ENCODE results near the gene INCA1. TPM values are rescaled to one million over a fixed set of nuclear protein-coding genes. Genes with fewer than 3 reads are reported as not detected.

INCA1 gene
- total RNA-seq, 4 donors from 2014 or later, result 0.73 to 1.4 (median 1.2) TPM

DNA sequence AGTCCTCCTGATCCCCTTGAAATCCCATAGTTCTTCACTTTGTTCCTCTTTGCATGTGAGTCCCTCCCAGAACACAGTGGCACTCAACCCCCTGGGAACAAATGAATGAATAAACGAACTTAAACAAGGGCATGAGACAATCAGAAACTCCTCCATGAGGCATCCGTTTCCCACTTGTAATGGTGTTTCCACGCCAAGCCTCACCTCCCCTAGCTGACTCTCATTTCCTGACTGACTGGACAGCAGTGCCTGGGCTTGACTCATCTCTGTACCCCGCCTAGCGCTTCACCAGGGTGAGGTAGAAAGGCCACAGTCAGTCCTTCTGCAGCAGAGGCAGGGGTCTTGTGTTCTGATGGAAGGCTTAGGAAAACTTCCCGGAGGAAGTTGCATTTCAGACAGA is 14.6 kb upstream of the INCA1 start:
- TF ChIP-seq, protein P1, sequence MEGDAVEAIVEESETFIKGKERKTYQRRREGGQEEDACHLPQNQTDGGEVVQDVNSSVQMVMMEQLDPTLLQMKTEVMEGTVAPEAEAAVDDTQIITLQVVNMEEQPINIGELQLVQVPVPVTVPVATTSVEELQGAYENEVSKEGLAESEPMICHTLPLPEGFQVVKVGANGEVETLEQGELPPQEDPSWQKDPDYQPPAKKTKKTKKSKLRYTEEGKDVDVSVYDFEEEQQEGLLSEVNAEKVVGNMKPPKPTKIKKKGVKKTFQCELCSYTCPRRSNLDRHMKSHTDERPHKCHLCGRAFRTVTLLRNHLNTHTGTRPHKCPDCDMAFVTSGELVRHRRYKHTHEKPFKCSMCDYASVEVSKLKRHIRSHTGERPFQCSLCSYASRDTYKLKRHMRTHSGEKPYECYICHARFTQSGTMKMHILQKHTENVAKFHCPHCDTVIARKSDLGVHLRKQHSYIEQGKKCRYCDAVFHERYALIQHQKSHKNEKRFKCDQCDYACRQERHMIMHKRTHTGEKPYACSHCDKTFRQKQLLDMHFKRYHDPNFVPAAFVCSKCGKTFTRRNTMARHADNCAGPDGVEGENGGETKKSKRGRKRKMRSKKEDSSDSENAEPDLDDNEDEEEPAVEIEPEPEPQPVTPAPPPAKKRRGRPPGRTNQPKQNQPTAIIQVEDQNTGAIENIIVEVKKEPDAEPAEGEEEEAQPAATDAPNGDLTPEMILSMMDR (IDR thresholded peaks at IDR 0.05), result no peak
- TF ChIP-seq EP300 (IDR thresholded peaks at IDR 0.05) (no peak), POLR2A (IDR thresholded peaks at IDR 0.05) (no peak), POLR2AphosphoS5 (IDR thresholded peaks at IDR 0.05) (no peak)
- Histone ChIP-seq H3K4me1 (no peaks in the 10 kb centered on the region), H3K9me3 (no peaks in the 10 kb centered on the region), H3K4me3 (no peak overlapping the region), H3K27me3 (no peaks in the 10 kb centered on the region), H3K27ac (no peak overlapping the region), H3K36me3 (peaks cover 81% of the 10 kb centered on the region)
- DNase-seq (ENCODE audit: low spot score in 2 of 2), result no peak
- 78% methylated on average over 6 of the region's 6 CpGs for WGBS

DNA sequence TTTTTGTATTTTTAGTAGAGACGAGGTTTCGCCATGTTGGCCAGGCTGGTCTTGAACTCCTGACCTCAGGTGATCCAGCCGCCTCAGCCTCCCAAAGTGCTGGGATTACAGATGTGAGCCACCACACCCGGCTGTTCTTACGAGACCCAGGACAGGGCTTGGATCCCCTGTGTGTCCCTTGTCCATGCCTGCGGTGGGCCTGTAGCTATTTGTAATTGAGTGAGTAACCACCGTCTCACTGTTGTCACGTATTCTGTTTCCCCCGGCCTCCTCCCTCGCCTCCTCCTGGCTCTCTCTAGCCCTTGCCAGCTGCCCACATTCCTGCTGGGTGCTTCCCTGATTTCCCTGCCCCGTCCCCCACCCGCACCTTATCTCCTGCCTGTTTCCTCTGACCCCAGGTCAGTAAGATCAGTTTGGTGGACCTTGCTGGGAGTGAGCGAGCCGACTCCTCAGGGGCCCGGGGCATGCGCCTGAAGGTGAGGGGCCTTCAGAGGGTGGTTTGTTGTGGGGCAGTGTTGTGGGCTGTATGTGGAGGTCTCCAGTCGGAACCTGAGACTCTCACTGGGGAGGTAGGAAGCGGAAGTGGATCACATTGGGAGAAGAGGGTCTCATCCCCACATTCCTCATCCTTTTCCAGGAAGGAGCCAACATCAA is 6.0 kb upstream of the INCA1 start:
- Histone ChIP-seq H3K4me1 (peaks cover 23% of the 10 kb centered on the region), H3K27me3 (no peaks in the 10 kb centered on the region), H3K4me3 (no peak overlapping the region), H3K9me3 (no peaks in the 10 kb centered on the region), H3K27ac (no peak overlapping the region), H3K36me3 (peaks cover 75% of the 10 kb centered on the region)
- TF ChIP-seq, protein P1 (IDR thresholded peaks at IDR 0.05), result no peak
- TF ChIP-seq POLR2A (IDR thresholded peaks at IDR 0.05), result no peak
- TF ChIP-seq POLR2AphosphoS5 (IDR thresholded peaks at IDR 0.05), result no peak
- no peak for TF ChIP-seq EP300 (IDR thresholded peaks at IDR 0.05)
- 95% methylated on average over 18 of the region's 18 CpGs for WGBS
- no peak for DNase-seq (ENCODE audit: low spot score in 2 of 2)

DNA sequence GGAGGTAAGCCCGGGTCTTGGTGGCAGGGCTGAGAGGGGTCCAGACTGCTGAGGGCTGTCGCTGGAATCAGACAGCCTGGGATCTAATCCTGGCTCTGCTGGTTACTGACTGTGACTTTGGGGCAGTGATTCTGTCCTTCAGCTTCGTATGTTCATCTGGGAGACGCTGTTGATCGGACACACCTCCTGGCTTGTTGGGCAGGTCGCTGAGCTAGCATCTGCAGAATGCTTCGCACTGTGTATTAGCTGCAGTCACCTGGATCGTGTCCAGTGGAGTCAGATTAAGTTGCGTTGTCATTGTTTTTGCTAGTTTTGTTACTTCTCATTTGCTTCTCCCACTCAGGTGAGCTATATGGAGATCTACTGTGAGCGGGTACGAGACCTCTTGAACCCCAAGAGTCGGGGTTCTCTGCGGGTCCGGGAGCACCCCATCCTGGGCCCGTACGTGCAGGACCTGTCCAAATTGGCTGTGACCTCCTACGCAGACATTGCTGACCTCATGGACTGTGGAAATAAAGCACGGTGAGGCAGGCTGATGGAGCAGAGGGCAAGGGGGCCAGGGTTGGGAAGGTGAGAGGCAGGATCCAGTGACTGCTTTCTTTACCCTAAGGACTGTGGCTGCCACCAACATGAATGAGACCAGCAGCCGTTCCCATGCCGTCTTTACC is 4.9 kb upstream of the INCA1 start:
- TF ChIP-seq POLR2AphosphoS5 (IDR thresholded peaks at IDR 0.05), result no peak
- TF ChIP-seq EP300 (IDR thresholded peaks at IDR 0.05), result no peak
- TF ChIP-seq, protein P1 (IDR thresholded peaks at IDR 0.05), result no peak
- TF ChIP-seq POLR2A (IDR thresholded peaks at IDR 0.05), result no peak
- no peak overlapping the region for H3K27ac ChIP-seq
- H3K27me3 ChIP-seq, result no peaks in the 10 kb centered on the region
- H3K9me3 ChIP-seq, result no peaks in the 10 kb centered on the region
- 91% methylated on average over 19 of the region's 20 CpGs for WGBS
- H3K4me3 ChIP-seq, result no peak overlapping the region
- peaks cover 64% of the 10 kb centered on the region for H3K36me3 ChIP-seq
- no peak for DNase-seq (ENCODE audit: low spot score in 2 of 2)
- H3K4me1 ChIP-seq, result peaks cover 23% of the 10 kb centered on the region

DNA sequence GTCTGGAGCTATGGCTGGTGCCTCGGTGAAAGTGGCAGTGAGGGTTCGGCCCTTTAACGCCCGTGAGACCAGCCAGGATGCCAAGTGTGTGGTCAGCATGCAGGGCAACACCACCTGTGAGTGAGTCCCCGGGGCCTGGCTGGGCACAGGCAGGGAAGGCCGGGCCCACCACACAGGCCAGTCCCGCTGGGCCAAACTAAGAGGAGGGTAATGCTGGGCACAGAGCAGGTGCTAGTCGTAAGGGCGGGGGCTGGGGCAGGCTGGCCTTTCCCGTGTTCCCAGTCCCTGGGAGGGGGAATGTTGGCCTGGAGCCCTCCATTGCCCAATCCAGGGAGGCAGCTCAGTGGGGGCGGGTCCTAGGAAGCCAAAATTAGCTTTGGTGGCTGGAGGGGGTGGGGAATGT is 2.9 kb upstream of the INCA1 start:
- no peak for TF ChIP-seq POLR2AphosphoS5 (IDR thresholded peaks at IDR 0.05)
- no peak for TF ChIP-seq POLR2A (IDR thresholded peaks at IDR 0.05)
- no peak for TF ChIP-seq EP300 (IDR thresholded peaks at IDR 0.05)
- TF ChIP-seq, protein P1 (IDR thresholded peaks at IDR 0.05), result no peak
- Histone ChIP-seq H3K27ac (no peak overlapping the region), H3K36me3 (peaks cover 44% of the 10 kb centered on the region), H3K9me3 (no peaks in the 10 kb centered on the region), H3K27me3 (no peaks in the 10 kb centered on the region), H3K4me3 (peak overlapping the region; percentile 96), H3K4me1 (peaks cover 30% of the 10 kb centered on the region)
- WGBS, result 64% methylated on average over 11 of the region's 11 CpGs
- DNase-seq (ENCODE audit: low spot score in 2 of 2), result peak in 1 of 2 donors; percentile 72

DNA sequence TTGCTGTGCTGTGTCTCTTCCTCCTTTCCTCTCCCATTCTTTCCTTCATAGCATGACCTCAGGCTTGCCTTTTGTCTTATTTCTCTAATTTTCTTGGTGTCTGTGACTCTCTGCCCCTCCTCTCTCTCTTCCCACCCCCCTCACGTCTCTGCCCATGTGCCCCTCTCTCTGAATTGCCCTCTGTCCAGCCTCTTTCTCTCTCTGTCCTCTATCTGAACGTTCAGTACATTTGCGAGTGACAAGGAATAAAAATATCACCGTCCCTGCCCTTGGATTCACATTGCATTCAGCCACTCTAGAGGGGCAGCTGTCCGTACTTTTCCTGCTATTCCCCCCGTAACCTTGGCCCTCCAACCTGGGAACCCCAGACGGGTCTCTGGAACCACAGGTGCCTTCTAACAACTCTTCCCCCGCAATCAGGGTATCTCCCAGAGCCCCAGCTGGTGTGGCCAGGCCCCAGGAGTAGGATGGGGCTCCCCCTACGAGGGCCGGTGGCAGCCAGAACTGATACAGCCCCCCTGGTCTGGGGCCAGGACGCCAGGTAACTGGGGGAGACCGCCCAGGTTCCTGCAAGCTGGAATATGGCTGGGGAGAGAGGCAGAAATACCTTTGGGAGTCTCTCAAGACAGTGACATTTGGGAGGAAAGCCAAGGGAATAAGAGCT is 2.2 kb upstream of the INCA1 start:
- Histone ChIP-seq H3K4me1 (peaks cover 30% of the 10 kb centered on the region), H3K36me3 (peaks cover 37% of the 10 kb centered on the region), H3K27me3 (no peaks in the 10 kb centered on the region), H3K9me3 (no peaks in the 10 kb centered on the region), H3K4me3 (peak overlapping the region; percentile 96), H3K27ac (no peak overlapping the region)
- peak in 1 of 2 donors; percentile 56 for DNase-seq (ENCODE audit: low spot score in 2 of 2)
- WGBS, result 69% methylated on average over 12 of the region's 12 CpGs
- TF ChIP-seq POLR2A (IDR thresholded peaks at IDR 0.05) (no peak), EP300 (IDR thresholded peaks at IDR 0.05) (no peak), POLR2AphosphoS5 (IDR thresholded peaks at IDR 0.05) (no peak)
- TF ChIP-seq, protein P1 (IDR thresholded peaks at IDR 0.05), result no peak

Measured in suprapubic skin (tissue), 4 donors.